Mononuclear cell (primary cell): ENCODE measurements around the gene SLCO2B1. TPM values are rescaled to one million over a fixed set of nuclear protein-coding genes. Genes with fewer than 3 reads are reported as not detected.
"Not testable (repeated sequence)": the region's sequence is repeated elsewhere in the genome, so short reads cannot be mapped to it uniquely, and the experiment has no call there.

ENCODE experiments used
- H3K27me3 ChIP-seq: 2 replicates; pipeline ENCODE4 v1.6.0; 2011; ENCODE audit warnings: low read length, control low read depth; ENCODE audit not compliant: insufficient read depth
- H3K4me1 ChIP-seq: 2 replicates; pipeline ENCODE4 v1.5.1; 2011; ENCODE audit warnings: mild to moderate bottlenecking, low read length, control low read depth; ENCODE audit not compliant: insufficient read depth
- H3K4me3 ChIP-seq: 2 replicates; pipeline ENCODE4 v1.5.1; 2011; ENCODE audit warnings: mild to moderate bottlenecking, low read length, moderate library complexity
- H3K9me3 ChIP-seq: 2 replicates; pipeline ENCODE4 v1.5.1; 2011; ENCODE audit warnings: low read depth, mild to moderate bottlenecking, control low read depth, low read length
- total RNA-seq: library from RNA; depleted of rRNA; stranded (reverse); fragments of >200 nt; gene quantifications from one replicate; pipeline ENCODE4 v1.2.3, GENCODE V29; 2012

Gene SLCO2B1, protein sequence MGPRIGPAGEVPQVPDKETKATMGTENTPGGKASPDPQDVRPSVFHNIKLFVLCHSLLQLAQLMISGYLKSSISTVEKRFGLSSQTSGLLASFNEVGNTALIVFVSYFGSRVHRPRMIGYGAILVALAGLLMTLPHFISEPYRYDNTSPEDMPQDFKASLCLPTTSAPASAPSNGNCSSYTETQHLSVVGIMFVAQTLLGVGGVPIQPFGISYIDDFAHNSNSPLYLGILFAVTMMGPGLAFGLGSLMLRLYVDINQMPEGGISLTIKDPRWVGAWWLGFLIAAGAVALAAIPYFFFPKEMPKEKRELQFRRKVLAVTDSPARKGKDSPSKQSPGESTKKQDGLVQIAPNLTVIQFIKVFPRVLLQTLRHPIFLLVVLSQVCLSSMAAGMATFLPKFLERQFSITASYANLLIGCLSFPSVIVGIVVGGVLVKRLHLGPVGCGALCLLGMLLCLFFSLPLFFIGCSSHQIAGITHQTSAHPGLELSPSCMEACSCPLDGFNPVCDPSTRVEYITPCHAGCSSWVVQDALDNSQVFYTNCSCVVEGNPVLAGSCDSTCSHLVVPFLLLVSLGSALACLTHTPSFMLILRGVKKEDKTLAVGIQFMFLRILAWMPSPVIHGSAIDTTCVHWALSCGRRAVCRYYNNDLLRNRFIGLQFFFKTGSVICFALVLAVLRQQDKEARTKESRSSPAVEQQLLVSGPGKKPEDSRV
- total RNA-seq = not detected

DNA sequence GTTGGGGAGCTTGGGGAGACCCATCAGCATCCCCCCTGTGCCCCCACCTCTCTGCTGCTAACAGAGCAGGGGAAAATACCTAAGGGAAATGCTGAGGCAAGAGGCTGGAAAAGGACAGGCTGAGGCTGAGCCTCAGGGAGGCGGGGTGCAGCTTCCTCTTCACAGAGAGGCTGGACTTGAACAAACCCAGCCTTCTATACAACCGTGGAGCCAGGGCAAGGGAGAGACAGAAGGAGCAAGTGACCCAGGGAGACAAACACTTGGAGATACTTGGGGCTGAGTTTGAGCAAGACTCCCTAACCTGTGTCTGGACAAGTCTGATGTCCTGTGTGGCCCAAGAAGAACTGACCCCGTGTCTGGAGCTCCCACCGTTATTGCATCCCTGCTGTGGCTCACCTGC is at the start of gene SLCO2B1:
Gene SLCO2B1 (plus strand): TSS at position 229 of the 400 bp plus-strand sequence. CDS start 275 bp downstream, outside the sequence.
- Histone ChIP-seq H3K27me3 (no peaks in the 10 kb centered on the region), H3K9me3 (no peaks in the 10 kb centered on the region), H3K4me1 (peaks cover 19% of the 10 kb centered on the region), H3K4me3 (no peak within 1 kb of the TSS)

DNA sequence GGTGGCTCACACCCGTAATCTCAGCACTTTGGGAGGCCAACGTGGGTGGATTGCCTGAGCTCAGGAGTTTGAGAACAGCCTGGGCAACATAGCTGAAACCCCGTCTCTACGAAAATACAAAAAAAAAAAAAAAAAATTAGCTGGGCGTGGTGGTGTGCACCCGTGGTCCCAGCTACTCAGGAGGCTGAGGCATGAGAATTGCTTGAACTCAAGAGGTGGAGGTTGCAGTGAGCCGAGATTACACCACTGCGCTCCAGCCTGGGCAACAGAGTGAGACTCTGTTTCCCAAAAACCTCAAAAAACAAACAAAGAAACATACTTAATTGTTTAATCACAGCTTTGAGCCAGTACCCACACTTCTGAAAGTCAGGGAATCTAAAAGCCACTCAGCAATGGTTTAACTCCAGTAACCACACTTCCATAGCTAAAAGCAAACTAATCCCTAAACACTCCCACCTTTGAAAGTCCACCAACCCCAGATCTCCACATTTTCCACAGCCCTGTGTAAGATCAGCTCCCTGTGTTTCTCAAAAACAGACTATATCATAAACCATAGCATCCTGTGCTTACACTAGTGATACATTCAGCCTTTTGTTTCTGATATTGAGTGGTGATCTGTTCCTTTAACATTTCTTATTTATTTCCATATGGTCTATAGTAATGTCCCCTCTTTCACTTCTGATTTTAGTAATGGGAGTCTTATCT is 49.3 kb upstream of the SLCO2B1 start:
- peaks cover 5% of the 10 kb centered on the region for H3K27me3 ChIP-seq
- H3K4me1 ChIP-seq = no peaks in the 10 kb centered on the region
- H3K4me3 ChIP-seq = no peak overlapping the region
- H3K9me3 ChIP-seq = no peaks in the 10 kb centered on the region

DNA sequence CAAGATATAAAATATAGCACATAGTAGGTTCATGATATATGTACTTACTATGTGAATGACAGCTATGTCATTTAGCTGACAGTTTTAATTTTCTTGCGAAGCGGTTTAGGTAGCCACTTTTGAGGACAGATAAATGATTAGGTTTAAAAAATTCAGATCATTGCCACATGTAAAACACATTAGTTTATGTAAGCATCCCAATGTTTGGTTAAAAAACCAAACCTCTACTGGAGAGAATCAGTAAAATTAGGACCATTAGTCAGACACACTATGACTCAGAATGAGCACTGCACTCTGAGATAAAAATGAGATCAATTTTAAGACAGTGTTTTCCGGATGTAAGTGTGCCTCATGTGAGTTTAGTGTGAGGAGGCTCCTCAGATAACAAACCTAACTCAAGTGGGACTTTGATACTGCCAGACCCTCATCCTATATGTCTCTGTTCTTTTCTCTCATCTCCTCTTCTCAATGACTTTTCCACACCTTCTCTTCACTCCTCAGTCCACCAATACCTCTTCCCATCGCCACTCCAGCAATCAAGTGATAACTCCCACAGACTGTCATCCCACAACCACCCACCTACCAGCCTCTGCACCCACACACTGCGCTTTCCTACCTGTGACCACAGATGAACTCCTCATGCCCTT is 47.4 kb upstream of the SLCO2B1 start:
- peaks cover 5% of the 10 kb centered on the region for H3K27me3 ChIP-seq
- H3K4me1 ChIP-seq = no peaks in the 10 kb centered on the region
- no peaks in the 10 kb centered on the region for H3K9me3 ChIP-seq
- no peak overlapping the region for H3K4me3 ChIP-seq

DNA sequence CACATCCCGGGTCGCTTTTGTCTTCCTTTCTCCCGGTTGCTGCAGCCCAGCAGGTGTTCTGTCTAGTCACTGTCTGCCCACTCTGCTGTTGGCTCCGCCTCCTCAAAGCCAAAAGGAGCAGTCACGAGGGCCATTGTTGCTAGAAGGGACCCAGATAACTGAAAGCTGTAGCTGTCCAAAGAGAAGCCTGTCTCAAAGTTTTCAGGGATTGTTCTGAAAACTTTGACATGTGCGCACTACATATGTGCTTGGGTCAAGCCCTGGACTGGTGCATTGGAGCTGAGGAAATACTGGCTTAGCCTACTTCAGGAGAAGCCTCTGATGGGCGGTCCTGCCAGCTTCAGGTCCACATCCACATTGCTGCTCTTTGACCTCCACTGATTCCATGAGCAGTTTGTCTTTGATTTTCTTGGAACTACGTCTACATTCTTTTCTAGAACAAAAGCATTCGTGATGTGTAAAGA is 45.4 kb upstream of the SLCO2B1 start:
- H3K4me3 ChIP-seq = no peak overlapping the region

DNA sequence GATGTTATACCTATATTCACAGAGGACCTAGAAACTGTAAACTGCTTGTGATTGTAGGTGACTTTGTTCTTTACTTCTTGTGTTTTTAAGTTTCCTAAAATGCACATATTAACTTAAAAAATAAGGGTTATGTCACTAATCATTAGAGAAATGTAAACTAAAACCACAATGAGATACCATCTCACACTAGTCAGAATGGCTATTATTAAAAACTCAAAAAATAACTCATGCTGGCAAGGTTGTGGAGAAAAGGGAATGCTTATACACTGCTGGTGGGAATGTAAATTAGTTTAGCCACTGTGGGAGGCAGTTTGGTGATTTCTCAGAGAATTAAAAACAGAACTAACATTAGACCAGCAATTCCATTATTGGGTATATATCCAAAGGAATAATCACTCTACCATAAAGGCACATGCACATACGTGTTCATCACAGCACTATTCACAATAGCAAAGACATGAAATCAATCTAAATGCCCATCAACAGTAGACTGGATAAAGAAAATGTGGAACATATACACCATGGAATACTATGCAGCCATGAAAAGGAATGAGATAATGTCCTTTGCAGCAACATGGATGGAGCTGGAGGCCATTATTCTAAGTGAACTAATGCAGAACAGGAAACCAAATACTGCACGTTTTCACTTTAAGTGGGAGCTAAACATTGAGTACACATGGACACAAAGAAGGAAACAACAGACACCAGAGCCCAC is 44.8 kb upstream of the SLCO2B1 start:
- not testable (repeated sequence) for H3K4me1 ChIP-seq, H3K4me3 ChIP-seq, H3K27me3 ChIP-seq, H3K9me3 ChIP-seq

More for the DNA sequence above, 45.4 kb upstream of the SLCO2B1 start:
- Histone ChIP-seq H3K27me3 (peaks cover 5% of the 10 kb centered on the region), H3K9me3 (no peaks in the 10 kb centered on the region), H3K4me1 (no peaks in the 10 kb centered on the region)

DNA sequence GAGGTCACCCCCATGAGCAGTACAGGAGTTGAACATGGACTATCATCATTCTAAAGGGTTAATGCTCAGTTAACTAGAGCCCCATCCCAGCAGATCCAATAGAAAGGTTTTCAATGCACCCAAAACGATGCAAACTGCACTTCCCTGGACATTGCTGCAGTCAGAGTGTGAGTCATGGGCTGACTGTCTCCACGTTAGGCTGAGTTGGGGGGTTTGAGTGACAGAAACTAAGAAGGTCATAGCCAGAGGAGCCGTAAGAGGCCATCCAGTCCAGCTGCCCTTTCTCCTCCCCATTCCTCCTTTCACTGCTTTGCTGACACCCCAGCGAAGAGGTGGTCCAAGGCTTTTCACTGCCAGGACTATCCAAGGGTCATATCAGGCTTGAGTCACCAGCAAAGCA is 43.7 kb upstream of the SLCO2B1 start:
- Histone ChIP-seq H3K27me3 (peaks cover 7% of the 10 kb centered on the region), H3K9me3 (no peaks in the 10 kb centered on the region), H3K4me1 (no peaks in the 10 kb centered on the region), H3K4me3 (no peak overlapping the region)

DNA sequence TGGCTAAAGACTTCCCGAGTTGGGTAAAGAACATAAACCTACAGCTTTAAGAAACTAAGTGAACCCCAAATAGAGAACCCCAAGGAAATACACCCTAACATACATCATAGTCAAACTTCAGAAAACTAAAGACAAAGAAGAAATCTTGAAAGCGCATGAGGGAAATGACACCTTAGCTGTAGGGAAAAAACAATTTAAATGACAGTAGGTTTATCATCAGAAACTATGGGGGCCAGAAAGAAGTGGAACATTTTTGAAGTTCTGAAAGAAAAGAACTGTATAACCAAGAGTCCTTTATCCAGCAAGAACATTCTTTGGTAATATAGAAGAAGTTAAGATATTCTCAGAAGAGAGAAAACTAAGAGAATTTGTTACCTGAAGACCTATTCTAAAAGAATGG is 38.7 kb upstream of the SLCO2B1 start:
- H3K9me3 ChIP-seq = no peaks in the 10 kb centered on the region
- peaks cover 3% of the 10 kb centered on the region for H3K27me3 ChIP-seq
- H3K4me1 ChIP-seq = no peaks in the 10 kb centered on the region
- no peak overlapping the region for H3K4me3 ChIP-seq

DNA sequence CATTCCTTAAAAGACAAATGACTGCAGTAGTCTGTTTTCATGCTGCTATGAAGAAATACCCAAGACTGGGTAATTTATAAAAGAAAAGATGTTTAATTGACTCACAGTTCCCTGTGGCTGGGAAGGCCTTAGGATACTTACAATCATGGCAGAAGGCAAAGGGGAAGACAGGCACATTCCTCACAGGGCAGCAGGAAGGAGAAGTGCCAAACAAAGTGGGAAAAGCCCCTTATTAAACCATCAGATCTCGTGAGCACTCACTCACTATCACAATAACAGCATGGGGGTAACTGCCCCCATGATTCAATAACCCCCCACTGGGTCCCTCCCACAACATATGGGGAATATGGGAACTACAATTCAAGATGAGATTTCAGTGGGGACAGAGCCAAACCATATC is 37.9 kb upstream of the SLCO2B1 start:
- Histone ChIP-seq H3K27me3 (peaks cover 3% of the 10 kb centered on the region), H3K4me1 (no peaks in the 10 kb centered on the region), H3K9me3 (no peaks in the 10 kb centered on the region), H3K4me3 (no peak overlapping the region)

DNA sequence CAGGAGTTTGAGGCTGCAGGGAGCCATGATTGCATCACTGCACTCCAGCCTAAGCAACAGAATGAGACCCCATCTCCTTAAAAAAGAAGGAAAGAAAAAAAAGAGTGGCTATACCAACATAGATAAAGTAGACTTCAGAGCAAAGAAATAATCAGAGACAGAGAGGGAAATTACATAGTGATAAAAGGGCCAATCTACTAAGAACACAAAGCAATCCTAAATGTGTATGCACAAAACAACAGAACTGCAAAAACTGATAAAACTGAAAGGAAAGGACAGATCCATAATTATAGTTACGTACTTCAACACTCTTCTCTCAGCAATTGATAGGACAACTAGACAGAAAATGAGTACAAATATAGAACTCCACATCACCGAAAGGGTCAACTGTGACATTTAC is 36.4 kb upstream of the SLCO2B1 start:
- Histone ChIP-seq H3K9me3 (no peaks in the 10 kb centered on the region), H3K4me3 (no peak overlapping the region)

DNA sequence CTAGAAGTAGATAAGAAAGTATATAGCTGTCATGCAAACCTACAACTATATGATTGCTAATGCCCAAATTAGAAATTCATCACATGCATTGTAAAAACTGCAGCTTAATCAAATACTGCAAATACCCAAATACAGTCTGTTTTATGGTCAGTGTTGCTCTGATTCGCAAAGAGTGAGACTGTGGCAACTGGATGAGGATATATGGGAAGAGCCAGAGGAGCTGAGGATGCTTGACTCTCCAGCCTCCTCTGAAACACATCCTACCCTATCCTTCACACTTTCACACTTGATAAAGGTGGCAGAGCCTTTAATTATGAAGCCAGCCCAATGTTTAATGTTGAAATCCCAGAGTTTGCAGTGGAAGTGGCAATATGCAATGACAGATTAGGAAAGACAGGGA is 32.3 kb upstream of the SLCO2B1 start:
- Histone ChIP-seq H3K9me3 (no peaks in the 10 kb centered on the region), H3K27me3 (no peaks in the 10 kb centered on the region), H3K4me1 (no peaks in the 10 kb centered on the region), H3K4me3 (no peak overlapping the region)

More for the DNA sequence above, 36.4 kb upstream of the SLCO2B1 start:
- peaks cover 3% of the 10 kb centered on the region for H3K27me3 ChIP-seq
- no peaks in the 10 kb centered on the region for H3K4me1 ChIP-seq

DNA sequence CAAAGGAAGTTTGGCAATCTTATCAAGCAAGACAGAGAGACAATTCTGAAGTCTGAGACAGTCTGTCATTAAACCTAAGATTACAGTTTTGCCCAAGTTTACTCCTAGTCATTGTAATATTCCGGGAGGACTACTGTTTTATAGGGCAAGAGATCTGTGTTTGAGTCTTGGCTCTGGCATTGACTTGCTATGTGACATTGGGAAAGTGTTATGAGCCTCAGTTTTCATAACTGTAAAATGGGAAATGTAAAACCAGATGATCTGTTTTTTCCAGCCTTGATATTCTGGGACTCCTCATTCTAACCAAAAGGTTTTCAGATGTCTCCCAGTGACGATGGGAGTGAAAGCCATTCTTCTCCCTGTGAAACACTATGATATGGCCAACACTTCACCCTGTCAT is 24.3 kb upstream of the SLCO2B1 start:
- Histone ChIP-seq H3K4me3 (no peak overlapping the region), H3K27me3 (no peaks in the 10 kb centered on the region), H3K9me3 (no peaks in the 10 kb centered on the region), H3K4me1 (no peaks in the 10 kb centered on the region)

DNA sequence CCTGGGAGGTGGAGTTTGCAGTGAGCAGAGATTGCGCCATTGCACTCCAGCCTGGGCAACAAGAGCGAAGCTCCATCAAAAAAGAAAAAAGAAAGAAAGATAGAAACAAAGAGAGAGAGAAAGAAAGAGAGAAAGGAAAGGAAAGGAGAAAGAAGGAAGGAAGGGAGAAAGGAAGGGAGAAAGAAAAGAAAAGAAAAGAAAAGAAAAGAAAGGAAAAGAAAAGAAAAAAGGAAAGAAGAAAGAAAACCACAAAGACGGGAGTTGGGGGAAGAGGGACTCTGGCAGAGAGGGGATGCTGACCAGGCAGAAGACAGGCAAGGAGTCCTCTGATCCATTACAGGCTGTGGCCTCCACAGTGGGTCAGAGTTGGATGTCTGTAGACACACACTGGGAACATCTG is 18.8 kb upstream of the SLCO2B1 start:
- no peak overlapping the region for H3K4me3 ChIP-seq
- no peaks in the 10 kb centered on the region for H3K9me3 ChIP-seq
- no peaks in the 10 kb centered on the region for H3K27me3 ChIP-seq
- H3K4me1 ChIP-seq = no peaks in the 10 kb centered on the region

DNA sequence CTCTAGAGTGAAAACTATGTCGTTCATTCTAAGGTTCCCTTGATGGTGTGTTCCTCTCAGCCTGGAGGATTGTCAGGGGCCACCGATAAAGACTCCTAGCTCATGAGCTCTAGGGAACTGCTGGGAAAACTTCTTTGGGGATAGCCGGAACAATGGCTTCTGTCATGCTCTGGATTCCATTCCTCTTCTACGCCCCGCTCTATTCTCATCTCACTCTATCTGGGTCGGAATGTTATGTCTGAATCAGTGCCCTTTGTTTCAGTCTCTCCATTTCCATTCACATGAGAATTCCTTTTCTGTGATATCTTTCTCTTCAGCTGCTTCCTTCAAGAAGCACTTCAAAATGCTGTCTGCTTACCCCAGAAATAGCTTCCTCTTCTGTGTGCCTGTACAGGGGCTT is 16.9 kb upstream of the SLCO2B1 start:
- Histone ChIP-seq H3K4me3 (no peak overlapping the region), H3K9me3 (no peaks in the 10 kb centered on the region), H3K27me3 (no peaks in the 10 kb centered on the region), H3K4me1 (no peaks in the 10 kb centered on the region)

DNA sequence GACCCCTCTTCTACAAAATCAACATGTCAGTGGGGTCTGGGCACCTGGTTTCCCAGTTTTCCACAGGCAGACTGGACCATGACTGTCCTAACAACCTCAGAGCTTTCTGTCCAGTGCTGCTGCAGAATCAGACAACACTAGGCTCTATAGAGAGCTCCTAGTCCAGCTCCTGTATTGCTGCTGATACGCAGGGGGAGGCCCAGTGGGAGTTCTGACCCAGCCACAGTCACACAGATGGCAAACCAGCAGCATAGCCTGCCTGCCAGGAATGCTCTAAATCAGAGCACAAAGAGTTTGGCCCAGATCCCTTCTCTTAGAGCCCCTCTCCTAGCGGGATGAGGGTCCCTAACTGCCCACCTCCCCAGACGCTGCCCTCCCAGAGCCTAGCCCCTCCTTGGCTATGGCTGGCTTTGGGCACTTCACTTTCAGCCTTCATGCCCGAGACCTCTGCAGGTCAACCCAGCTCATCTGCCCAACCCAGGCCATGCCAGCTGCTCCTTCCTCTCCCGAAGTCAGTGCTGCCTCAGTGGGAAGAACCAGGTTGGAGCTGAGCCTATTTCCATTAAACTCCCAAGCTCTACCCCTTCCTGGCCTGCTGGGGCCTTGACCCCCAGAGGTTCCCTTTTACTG is 15.8 kb upstream of the SLCO2B1 start:
- Histone ChIP-seq H3K9me3 (no peaks in the 10 kb centered on the region), H3K4me3 (no peak overlapping the region), H3K4me1 (no peaks in the 10 kb centered on the region), H3K27me3 (no peaks in the 10 kb centered on the region)
